GM23338 (cell line): ENCODE measurements around the gene FRY. TPM values are rescaled to one million over a fixed set of nuclear protein-coding genes. Genes with fewer than 3 reads are reported as not detected.

ENCODE experiments used
- ATAC-seq: fragments of 200-7000 bp; cut with Tn5 transposase; 3 replicates; pipeline ENCODE4 v1.9.1; 2020
- DNase-seq: peaks from one replicate; pipeline ENCODE4 v3.0.0-alpha.2; 2015; ENCODE audit warnings: low spot score
- H2AFZ ChIP-seq: fragments of 200-600 bp; sonication (generic); 2 replicates; pipeline ENCODE4 v1.8.0; 2016; ENCODE audit warnings: antibody characterized with exemption, mild to moderate bottlenecking, moderate library complexity
- H3F3A ChIP-seq: fragments of 200-600 bp; sonication (generic); replicated peaks from 2 replicates; pipeline ENCODE4 v1.8.0; 2017; ENCODE audit warnings: antibody characterized with exemption, mixed run types, low read depth
- H3K27ac ChIP-seq: fragments of 200-600 bp; sonication (generic); 2 replicates; pipeline ENCODE4 v1.6.1; 2016; ENCODE audit warnings: low read depth
- H3K27me3 ChIP-seq: fragments of 200-600 bp; sonication (generic); 2 replicates; pipeline ENCODE4 v1.8.0; 2016; ENCODE audit warnings: mild to moderate bottlenecking, mixed run types, moderate library complexity; ENCODE audit not compliant: insufficient read depth
- H3K36me3 ChIP-seq: fragments of 200-600 bp; sonication (generic); 2 replicates; pipeline ENCODE4 v1.8.0; 2016; ENCODE audit warnings: mild to moderate bottlenecking; ENCODE audit not compliant: insufficient read depth
- H3K4me1 ChIP-seq: fragments of 200-600 bp; sonication (generic); 2 replicates; pipeline ENCODE4 v1.8.0; 2016; ENCODE audit warnings: mild to moderate bottlenecking, moderate library complexity; ENCODE audit not compliant: insufficient read depth
- H3K4me2 ChIP-seq: fragments of 200-600 bp; sonication (generic); 2 replicates; pipeline ENCODE4 v1.7.1; 2017; ENCODE audit warnings: mixed run types
- H3K4me3 ChIP-seq: fragments of 200-600 bp; sonication (generic); 2 replicates; pipeline ENCODE4 v1.6.1; 2016; ENCODE audit warnings: mixed run types
- H3K79me2 ChIP-seq: fragments of 200-600 bp; sonication (generic); replicated peaks from 2 replicates; pipeline ENCODE4 v1.8.0; 2017; ENCODE audit warnings: mild to moderate bottlenecking; ENCODE audit not compliant: insufficient read depth
- H3K9me2 ChIP-seq: fragments of 200-600 bp; sonication (generic); 2 replicates; pipeline ENCODE4 v1.8.0; 2017; ENCODE audit not compliant: insufficient read depth
- H4K20me1 ChIP-seq: fragments of 200-600 bp; sonication (generic); replicated peaks from 2 replicates; pipeline ENCODE4 v1.8.0; 2017; ENCODE audit warnings: mild to moderate bottlenecking; ENCODE audit not compliant: insufficient read depth
- H3K27ac Mint-ChIP-seq: 2 replicates; pipeline ENCODE4 v1.8.0; 2020; ENCODE audit warnings: inconsistent platforms, mild to moderate bottlenecking, moderate library complexity, mixed read lengths
- H3K27me3 Mint-ChIP-seq: 3 replicates; pipeline ENCODE4 v1.8.0; 2022; ENCODE audit warnings: low read depth, mild to moderate bottlenecking, moderate library complexity, mixed read lengths, inconsistent platforms; ENCODE audit not compliant: insufficient read depth, poor library complexity
- H3K36me3 Mint-ChIP-seq: 3 replicates; pipeline ENCODE4 v1.8.0; 2021; ENCODE audit warnings: low read depth, mild to moderate bottlenecking, inconsistent platforms, moderate library complexity, mixed read lengths
- H3K4me1 Mint-ChIP-seq: 3 replicates; pipeline ENCODE4 v1.8.0; 2020; ENCODE audit warnings: mild to moderate bottlenecking, inconsistent platforms, mixed read lengths
- H3K4me3 Mint-ChIP-seq: 3 replicates; pipeline ENCODE4 v1.8.0; 2021; ENCODE audit warnings: moderate library complexity, mild to moderate bottlenecking, inconsistent platforms, mixed read lengths
- H3K9me3 Mint-ChIP-seq: 3 replicates; pipeline ENCODE4 v1.8.0; 2020; ENCODE audit warnings: moderate library complexity, mild to moderate bottlenecking, inconsistent platforms, mixed read lengths
- CREB1 ChIP-seq: fragments of 250-450 bp; sonication (Bioruptor Pico); IDR thresholded peaks from 2 replicates; pipeline ENCODE4 v1.5.0; 2020; ENCODE audit warnings: low read depth, mild to moderate bottlenecking, moderate library complexity
- CTCF ChIP-seq, 2 experiments: fragments of 200-600 bp in 1 of 2; sonication (generic) in 1 of 2; conservative IDR thresholded peaks; 2 replicates each; pipeline versions ENCODE4 v1.5.1 to v1.6.1; 2016 to 2017; ENCODE audit warnings: antibody characterized with exemption in 2 of 2, low read depth in 2 of 2, mild to moderate bottlenecking in 2 of 2, moderate library complexity in 1 of 2
- ETS1 ChIP-seq: IDR thresholded peaks from 2 replicates; pipeline ENCODE4 v1.6.1; 2016; ENCODE audit warnings: antibody characterized with exemption
- EZH2phosphoT487 ChIP-seq: fragments of 200-600 bp; sonication (generic); IDR thresholded peaks from one replicate; pipeline ENCODE4 v1.8.1; 2018; ENCODE audit warnings: antibody characterized with exemption; ENCODE audit not compliant: unreplicated experiment
- JUNB ChIP-seq: IDR thresholded peaks from one replicate; pipeline ENCODE4 v1.6.1; 2016; ENCODE audit warnings: antibody characterized with exemption; ENCODE audit not compliant: unreplicated experiment
- NANOG ChIP-seq: IDR thresholded peaks from 2 replicates; pipeline ENCODE4 v1.6.1; 2016; ENCODE audit warnings: antibody characterized with exemption, borderline replicate concordance
- POLR2AphosphoS5 ChIP-seq: IDR thresholded peaks from 2 replicates; pipeline ENCODE4 v1.6.1; 2016; ENCODE audit warnings: antibody characterized with exemption, low read depth
- ZNF114 ChIP-seq: fragments of 250-450 bp; sonication (Bioruptor Pico); IDR thresholded peaks from 2 replicates; pipeline ENCODE4 v1.5.0; 2020; ENCODE audit warnings: mild to moderate bottlenecking, moderate library complexity
- ZNF331 ChIP-seq: fragments of 250-450 bp; sonication (Bioruptor Pico); IDR thresholded peaks from 2 replicates; pipeline ENCODE4 v1.5.0; 2020; ENCODE audit warnings: low read depth, mild to moderate bottlenecking, moderate library complexity
- ZNF462 ChIP-seq: fragments of 250-450 bp; sonication (Bioruptor Pico); IDR thresholded peaks from 2 replicates; pipeline ENCODE4 v1.5.0; 2020; ENCODE audit warnings: mild to moderate bottlenecking, moderate library complexity
- polyA plus RNA-seq: library from polyadenylated mRNA; unstranded; fragments of >200 nt; fragmentation: Nextera tagmentation; extraction: Ambion mirVana; gene quantifications from 2 replicates; pipeline ENCODE4 v1.2.1, GENCODE V29; 2016
- total RNA-seq: library from RNA; depleted of rRNA; stranded (reverse); fragments of >200 nt; shearing (Covaris generic); gene quantifications from 2 replicates; pipeline ENCODE4 v1.2.3, GENCODE V29; 2014

The FRY gene
- total and polyA plus RNA-seq, 2 experiments from 2014 or later, result 2.4 to 10.1 TPM

GRCh38 chr13:32159137-32159869 lies 127.7 kb downstream of the FRY start:
- Histone ChIP-seq H2AFZ (no peak overlapping the region), H3F3A (no peaks in the 10 kb centered on the region), H3K4me2 (no peak overlapping the region), H3K4me1 (peaks cover 4% of the 10 kb centered on the region), H3K27me3 (no peaks in the 10 kb centered on the region), H3K27ac (no peak overlapping the region), H3K4me3 (no peak overlapping the region), H3K79me2 (no peaks in the 10 kb centered on the region), H3K36me3 (no peaks in the 10 kb centered on the region), H4K20me1 (no peaks in the 10 kb centered on the region), H3K9me2 (peaks cover 5% of the 10 kb centered on the region; the same call in 1 of the 2 replicates)
- ATAC-seq (no peak), DNase-seq (no peak)
- H3K4me3 Mint-ChIP-seq, result no peak overlapping the region
- H3K36me3 Mint-ChIP-seq, result no peaks in the 10 kb centered on the region
- H3K4me1 Mint-ChIP-seq, result no peaks in the 10 kb centered on the region
- no peaks in the 10 kb centered on the region for H3K27me3 Mint-ChIP-seq
- no peaks in the 10 kb centered on the region for H3K9me3 Mint-ChIP-seq
- TF ChIP-seq ZNF331, result no peak
- TF ChIP-seq POLR2AphosphoS5, result no peak
- no peak for TF ChIP-seq ZNF462 (CRISPR knock-in tag)
- TF ChIP-seq CREB1 (CRISPR knock-in tag), result no peak
- no peak overlapping the region for H3K27ac Mint-ChIP-seq

- H3K79me2 ChIP-seq, result no peaks in the 10 kb centered on the region
- no peak overlapping the region for H3K27ac Mint-ChIP-seq
- no peak overlapping the region for H3K4me3 Mint-ChIP-seq
Measured at GRCh38 chr13:32162395-32163005, 130.9 kb downstream of the FRY start.

More at GRCh38 chr13:32162395-32163005, 130.9 kb downstream of the FRY start:
- no peak overlapping the region for H3K4me2 ChIP-seq
- no peaks in the 10 kb centered on the region for H3K27me3 ChIP-seq
- H3K4me3 ChIP-seq, result no peak overlapping the region
- H3K4me1 ChIP-seq, result peaks cover 4% of the 10 kb centered on the region
- TF ChIP-seq NANOG (no peak), ZNF114 (no peak), JUNB (no peak), ZNF331 (no peak), ETS1 (no peak), EZH2phosphoT487 (no peak), POLR2AphosphoS5 (no peak), CTCF (conservative IDR thresholded peaks at IDR 0.05; ENCODE audit: low read depth in 2 of 2) (no peak)
- H3K9me2 ChIP-seq, result peaks cover 7% of the 10 kb centered on the region; the same call in 1 of the 2 replicates
- H4K20me1 ChIP-seq, result no peaks in the 10 kb centered on the region
- H3K27ac ChIP-seq, result no peak overlapping the region
- no peak for ATAC-seq
- H3K36me3 ChIP-seq, result no peaks in the 10 kb centered on the region
- no peaks in the 10 kb centered on the region for H3K4me1 Mint-ChIP-seq
- H2AFZ ChIP-seq, result no peak overlapping the region
- DNase-seq, result no peak
- H3F3A ChIP-seq, result no peaks in the 10 kb centered on the region
- H3K36me3 Mint-ChIP-seq, result no peaks in the 10 kb centered on the region
- H3K9me3 Mint-ChIP-seq, result no peaks in the 10 kb centered on the region
- peaks cover 3% of the 10 kb centered on the region for H3K27me3 Mint-ChIP-seq
